ENCODE measurements around the gene CHPT1. TPM values are rescaled to one million over a fixed set of nuclear protein-coding genes. Genes with fewer than 3 reads are reported as not detected.

The CHPT1 gene
- total and polyA plus RNA-seq, 2 of the 13 experiments (the other 11 are each of a cell fraction or from before 2014, with no cell fraction given), result 117 to 178 TPM

GRCh38 chr12:101664992-101665391 lies 32.4 kb upstream of the CHPT1 start:
- Histone ChIP-seq H3K9ac (ENCODE audit: insufficient read depth, low read depth, low read length) (no peak overlapping the region), H3K36me3 (replicated peaks in 1 of 2; ENCODE audit: control insufficient read depth in 1 of 2, insufficient read depth in 2 of 2, low read length in 2 of 2) (no peaks in the 10 kb centered on the region), H4K20me1 (ENCODE audit: insufficient read depth, low read length) (no peaks in the 10 kb centered on the region), H3K79me2 (ENCODE audit: insufficient read depth, low read length) (no peaks in the 10 kb centered on the region), H3K9me3 (ENCODE audit: low read length) (no peaks in the 10 kb centered on the region), H3K27me3 (ENCODE audit: control insufficient read depth in 1 of 2, insufficient read depth in 2 of 2, low read length in 2 of 2) (no peaks in the 10 kb centered on the region), H3K4me1 (ENCODE audit: insufficient read depth, low read length) (peaks cover 44% of the 10 kb centered on the region), H2AFZ (ENCODE audit: low read length) (no peak overlapping the region), H3K27ac (ENCODE audit: extremely low read length, insufficient read depth, low read length) (no peak overlapping the region), H3K4me2 (ENCODE audit: low read depth, low read length) (no peak overlapping the region), H3K4me3 (replicated peaks in 1 of 3; ENCODE audit: insufficient read depth in 1 of 3, low read depth in 2 of 3, low read length in 3 of 3) (no peak overlapping the region)
- in situ Hi-C loops (cut with HindIII; ENCODE audit: extremely low pct_ligation_motif_present, low pct_unique_long_range_greater_than_20kb) (no loop called here), intact Hi-C loops (cut with micrococcal nuclease; ENCODE audit: unreplicated experiment) (no loop called here)
- BruUV-seq (replicated peaks), result no TSS peak
- CTCF ChIA-PET (ENCODE audit: low intra/inter-chr PET ratio, low total read pairs), result no interaction called here
- FAIRE-seq, result no peak
- POLR2A ChIA-PET, result no interaction called here
- no peak for TF ChIP-seq ZNF550 (CRISPR knock-in tag; IDR thresholded peaks at IDR 0.05; ENCODE audit: borderline replicate concordance)
- TF ChIP-seq PRDM4 (CRISPR knock-in tag; IDR thresholded peaks at IDR 0.05; ENCODE audit: borderline replicate concordance), result no peak
- no peak for TF ChIP-seq HNRNPLL (IDR thresholded peaks at IDR 0.05; ENCODE audit: low read depth, low read length, poor library complexity, severe bottlenecking)
- no peak for TF ChIP-seq BRF2 (CRISPR knock-in tag; IDR thresholded peaks at IDR 0.05)
- no peak for TF ChIP-seq TRAFD1 (CRISPR knock-in tag; IDR thresholded peaks at IDR 0.05; ENCODE audit: borderline replicate concordance)
- TF ChIP-seq SNAPC5 (CRISPR knock-in tag; IDR thresholded peaks at IDR 0.05; ENCODE audit: borderline replicate concordance), result no peak
- TF ChIP-seq ISX (CRISPR knock-in tag; conservative IDR thresholded peaks at IDR 0.05), result no peak
- TF ChIP-seq PHF21A (CRISPR knock-in tag; IDR thresholded peaks at IDR 0.05), result no peak
- no peak for TF ChIP-seq XBP1 (CRISPR knock-in tag; IDR thresholded peaks at IDR 0.05)
- no peak for TF ChIP-seq MED1 (CRISPR knock-in tag; IDR thresholded peaks at IDR 0.05)
- no peak for TF ChIP-seq CHD4 (IDR thresholded peaks at IDR 0.05; ENCODE audit: borderline replicate concordance, low read length)
- no peak for TF ChIP-seq ZNF891 (CRISPR knock-in tag; IDR thresholded peaks at IDR 0.05)
- no peak for TF ChIP-seq E2F1 (CRISPR knock-in tag; IDR thresholded peaks at IDR 0.05)
- no peak for ATAC-seq
- 87% methylated on average over 7 of the region's 7 CpGs for WGBS (ENCODE audit: low lambda C conversion rate)
- DNase-seq (ENCODE audit: low spot score), result no peak
